ENCODE data around the gene UCP2.

The UCP2 gene

GRCh38 chr11:73965076-73965763 lies 17.4 kb downstream of the UCP2 start:
- Histone ChIP-seq H3K36me3 (replicated peaks in 1 of 2; ENCODE audit: control insufficient read depth in 2 of 2, insufficient read depth in 2 of 2, low read length in 2 of 2) (no peaks in the 10 kb centered on the region), H2AFZ (ENCODE audit: low read length) (peak overlapping the region; percentile 79), H3K23ac (ENCODE audit: low read depth, low read length, poor library complexity) (no peak overlapping the region), H3K9me3 (replicated peaks in 1 of 2; ENCODE audit: control insufficient read depth in 2 of 2, insufficient read depth in 1 of 2, low read depth in 1 of 2, low read length in 2 of 2) (no peaks in the 10 kb centered on the region), H3K27me3 (ENCODE audit: control insufficient read depth in 3 of 3, insufficient read depth in 3 of 3, low read depth in 1 of 3, low read length in 3 of 3) (no peaks in the 10 kb centered on the region), H2BK5ac (ENCODE audit: low read length) (no peak overlapping the region), H2BK12ac (ENCODE audit: low read length) (no peak overlapping the region), H2AK5ac (ENCODE audit: low read depth, low read length) (peak overlapping the region; percentile 74), H2BK120ac (ENCODE audit: low read depth, low read length) (no peak overlapping the region), H3K4me3 (ENCODE audit: low read length in 2 of 2) (no peak overlapping the region), H3K4me1 (ENCODE audit: control insufficient read depth in 2 of 2, insufficient read depth in 1 of 2, low read depth in 1 of 2, low read length in 2 of 2) (peaks cover 0 to 9% of the 10 kb centered on the region in 2 donors), H3K4ac (ENCODE audit: low read length) (no peak overlapping the region), H3K14ac (ENCODE audit: low read length) (peak overlapping the region; percentile 58), H2BK15ac (ENCODE audit: low read length) (no peak overlapping the region), H4K8ac (ENCODE audit: low read depth, low read length) (peak overlapping the region; percentile 67), H3K27ac (replicated peaks; ENCODE audit: low read length) (no peak overlapping the region), H3K9ac (ENCODE audit: low read depth, low read length, poor library complexity) (no peak overlapping the region), H4K91ac (ENCODE audit: low read depth, low read length, poor library complexity) (no peak overlapping the region), H3K79me1 (ENCODE audit: low read depth, low read length) (no peaks in the 10 kb centered on the region), H3K18ac (ENCODE audit: low read length) (no peak overlapping the region), H3K4me2 (ENCODE audit: insufficient read depth, low read length, poor library complexity, severe bottlenecking) (no peak overlapping the region)
- no CpG with 5 or more reads among the region's 10 CpGs for WGBS, 2 donors (ENCODE audit: extremely low coverage in 2 of 2, insufficient read length in 2 of 2, insufficient replicate concordance in 1 of 2)
- DNase-seq (ENCODE audit: low spot score), result no peak

- Histone ChIP-seq H2AK5ac (ENCODE audit: low read depth, low read length) (no peak overlapping the region), H3K9me3 (replicated peaks in 1 of 2; ENCODE audit: control insufficient read depth in 2 of 2, insufficient read depth in 1 of 2, low read depth in 1 of 2, low read length in 2 of 2) (no peaks in the 10 kb centered on the region), H4K91ac (ENCODE audit: low read depth, low read length, poor library complexity) (no peak overlapping the region), H3K27me3 (ENCODE audit: control insufficient read depth in 3 of 3, insufficient read depth in 3 of 3, low read depth in 1 of 3, low read length in 3 of 3) (no peaks in the 10 kb centered on the region), H3K4me2 (ENCODE audit: insufficient read depth, low read length, poor library complexity, severe bottlenecking) (no peak overlapping the region), H3K9ac (ENCODE audit: low read depth, low read length, poor library complexity) (no peak overlapping the region), H3K4ac (ENCODE audit: low read length) (no peak overlapping the region), H3K23ac (ENCODE audit: low read depth, low read length, poor library complexity) (no peak overlapping the region), H3K27ac (replicated peaks; ENCODE audit: low read length) (no peak overlapping the region), H2BK5ac (ENCODE audit: low read length) (no peak overlapping the region), H3K18ac (ENCODE audit: low read length) (no peak overlapping the region), H2BK12ac (ENCODE audit: low read length) (no peak overlapping the region), H2BK15ac (ENCODE audit: low read length) (no peak overlapping the region), H3K4me3 (ENCODE audit: low read length in 2 of 2) (no peak overlapping the region), H3K36me3 (replicated peaks in 1 of 2; ENCODE audit: control insufficient read depth in 2 of 2, insufficient read depth in 2 of 2, low read length in 2 of 2) (no peaks in the 10 kb centered on the region), H2AFZ (ENCODE audit: low read length) (peak overlapping the region; percentile 79), H2BK120ac (ENCODE audit: low read depth, low read length) (no peak overlapping the region), H4K8ac (ENCODE audit: low read depth, low read length) (no peak overlapping the region), H3K4me1 (ENCODE audit: control insufficient read depth in 2 of 2, insufficient read depth in 1 of 2, low read depth in 1 of 2, low read length in 2 of 2) (peaks cover 0 to 9% of the 10 kb centered on the region in 2 donors), H3K79me1 (ENCODE audit: low read depth, low read length) (no peaks in the 10 kb centered on the region), H3K14ac (ENCODE audit: low read length) (no peak overlapping the region)
- WGBS, 2 donors (ENCODE audit: extremely low coverage in 2 of 2, insufficient read length in 2 of 2, insufficient replicate concordance in 1 of 2), result no CpG with 5 or more reads among the region's 8 CpGs
- DNase-seq (ENCODE audit: low spot score), result no peak
Observed at GRCh38 chr11:73963861-73964260, 18.8 kb downstream of the UCP2 start.

GRCh38 chr11:73962101-73962705 lies 20.4 kb downstream of the UCP2 start:
- Histone ChIP-seq H3K4ac (ENCODE audit: low read length) (no peak overlapping the region), H3K14ac (ENCODE audit: low read length) (no peak overlapping the region), H2AK5ac (ENCODE audit: low read depth, low read length) (no peak overlapping the region), H3K9ac (ENCODE audit: low read depth, low read length, poor library complexity) (no peak overlapping the region), H4K8ac (ENCODE audit: low read depth, low read length) (no peak overlapping the region), H2BK5ac (ENCODE audit: low read length) (no peak overlapping the region), H3K4me2 (ENCODE audit: insufficient read depth, low read length, poor library complexity, severe bottlenecking) (no peak overlapping the region), H2AFZ (ENCODE audit: low read length) (no peak overlapping the region), H3K9me3 (replicated peaks in 1 of 2; ENCODE audit: control insufficient read depth in 2 of 2, insufficient read depth in 1 of 2, low read depth in 1 of 2, low read length in 2 of 2) (no peaks in the 10 kb centered on the region), H3K27ac (replicated peaks; ENCODE audit: low read length) (no peak overlapping the region), H2BK15ac (ENCODE audit: low read length) (no peak overlapping the region), H4K91ac (ENCODE audit: low read depth, low read length, poor library complexity) (no peak overlapping the region), H2BK120ac (ENCODE audit: low read depth, low read length) (no peak overlapping the region), H3K4me3 (ENCODE audit: low read length in 2 of 2) (no peak overlapping the region), H3K36me3 (replicated peaks in 1 of 2; ENCODE audit: control insufficient read depth in 2 of 2, insufficient read depth in 2 of 2, low read length in 2 of 2) (no peaks in the 10 kb centered on the region), H3K4me1 (ENCODE audit: control insufficient read depth in 2 of 2, insufficient read depth in 1 of 2, low read depth in 1 of 2, low read length in 2 of 2) (peaks cover 1 to 9% of the 10 kb centered on the region in 2 donors), H3K79me1 (ENCODE audit: low read depth, low read length) (no peaks in the 10 kb centered on the region), H2BK12ac (ENCODE audit: low read length) (no peak overlapping the region), H3K23ac (ENCODE audit: low read depth, low read length, poor library complexity) (no peak overlapping the region), H3K18ac (ENCODE audit: low read length) (no peak overlapping the region), H3K27me3 (ENCODE audit: control insufficient read depth in 3 of 3, insufficient read depth in 3 of 3, low read depth in 1 of 3, low read length in 3 of 3) (no peaks in the 10 kb centered on the region)
- WGBS, 2 donors (ENCODE audit: extremely low coverage in 2 of 2, insufficient read length in 2 of 2, insufficient replicate concordance in 1 of 2), result no CpG with 5 or more reads among the region's 7 CpGs
- DNase-seq (ENCODE audit: low spot score), result no peak

- Histone ChIP-seq H2BK12ac (ENCODE audit: low read length) (no peak overlapping the region), H2BK15ac (ENCODE audit: low read length) (no peak overlapping the region), H2AFZ (ENCODE audit: low read length) (peak overlapping the region; percentile 17), H3K27ac (replicated peaks; ENCODE audit: low read length) (no peak overlapping the region), H3K36me3 (replicated peaks in 1 of 2; ENCODE audit: control insufficient read depth in 2 of 2, insufficient read depth in 2 of 2, low read length in 2 of 2) (no peaks in the 10 kb centered on the region), H2AK5ac (ENCODE audit: low read depth, low read length) (no peak overlapping the region), H4K91ac (ENCODE audit: low read depth, low read length, poor library complexity) (no peak overlapping the region), H3K4me3 (ENCODE audit: low read length in 2 of 2) (no peak overlapping the region), H3K14ac (ENCODE audit: low read length) (peak overlapping the region; percentile 11), H3K4ac (ENCODE audit: low read length) (no peak overlapping the region), H3K9ac (ENCODE audit: low read depth, low read length, poor library complexity) (peak overlapping the region; percentile 38), H3K23ac (ENCODE audit: low read depth, low read length, poor library complexity) (no peak overlapping the region), H3K4me2 (ENCODE audit: insufficient read depth, low read length, poor library complexity, severe bottlenecking) (no peak overlapping the region), H2BK120ac (ENCODE audit: low read depth, low read length) (no peak overlapping the region), H3K79me1 (ENCODE audit: low read depth, low read length) (no peaks in the 10 kb centered on the region), H3K4me1 (ENCODE audit: control insufficient read depth in 2 of 2, insufficient read depth in 1 of 2, low read depth in 1 of 2, low read length in 2 of 2) (peaks cover 5 to 9% of the 10 kb centered on the region in 2 donors), H3K18ac (ENCODE audit: low read length) (peak overlapping the region; percentile 44), H3K9me3 (replicated peaks in 1 of 2; ENCODE audit: control insufficient read depth in 2 of 2, insufficient read depth in 1 of 2, low read depth in 1 of 2, low read length in 2 of 2) (no peaks in the 10 kb centered on the region), H3K27me3 (ENCODE audit: control insufficient read depth in 3 of 3, insufficient read depth in 3 of 3, low read depth in 1 of 3, low read length in 3 of 3) (no peaks in the 10 kb centered on the region), H4K8ac (ENCODE audit: low read depth, low read length) (no peak overlapping the region), H2BK5ac (ENCODE audit: low read length) (no peak overlapping the region)
- no CpG with 5 or more reads among the region's 4 CpGs for WGBS, 2 donors (ENCODE audit: extremely low coverage in 2 of 2, insufficient read length in 2 of 2, insufficient replicate concordance in 1 of 2)
- DNase-seq (ENCODE audit: low spot score), result no peak
Observed at GRCh38 chr11:73961321-73961720, 21.3 kb downstream of the UCP2 start.
